HCT116 (cell line): ENCODE results near the gene MCFD2. TPM values are rescaled to one million over a fixed set of nuclear protein-coding genes. Genes with fewer than 3 reads are reported as not detected.
A peak's percentile ranks its signal among the peaks of the same experiment; 100 is the strongest.

Experiments used
- ATAC-seq: fragments of 200-7000 bp; cut with Tn5 transposase; 2 replicates; pipeline ENCODE4 v1.9.1; 2020; ENCODE audit warnings: mild to moderate bottlenecking, moderate library complexity
- BruUV-seq: library from RNA; stranded (reverse); fragments of 400-500 nt; replicated peaks from 2 replicates; lab custom pipeline; 2021; lab: Mats Ljungman, UMichigan
- CTCF ChIA-PET: fragments of 300-600 bp; sonication (Branson Sonifier 250); formaldehyde crosslinking; loops from one replicate; lab custom pipeline; 2021; ENCODE audit warnings: antibody characterized with exemption; lab: Charles Lee
- POLR2A ChIA-PET: fragments of 300-600, 350-600 bp; sonication (Branson Sonifier 250); formaldehyde crosslinking; loops from one replicate; lab custom pipeline; 2021; ENCODE audit warnings: antibody characterized with exemption; lab: Charles Lee
- RAD21 ChIA-PET, 2 experiments: fragments of 300-600 bp; sonication (Branson Sonifier 250); formaldehyde crosslinking; loops; one replicate each; lab custom pipeline; 2023; ENCODE audit warnings: low total read pairs in 2 of 2; ENCODE audit not compliant: uncharacterized antibody in 2 of 2, unreplicated experiment in 2 of 2, low non-redundant PET in 1 of 2; lab: Charles Lee
- DNase-seq: peaks from one replicate; pipeline ENCODE4 v3.0.0-alpha.2; 2010; ENCODE audit warnings: low read depth, low spot score
- H2AFZ ChIP-seq: fragments of 200-600 bp; shearing (Covaris generic), sonication (generic); 2 replicates; pipeline ENCODE4 v1.6.1; 2017; ENCODE audit warnings: low read depth, mixed run types, mixed read lengths, antibody characterized with exemption, low read length; ENCODE audit not compliant: poor library complexity, severe bottlenecking
- H3K27ac ChIP-seq: 2 replicates; pipeline ENCODE4 v1.5.1; 2012; ENCODE audit warnings: low read depth, low read length
- H3K27me3 ChIP-seq: fragments of 200-600 bp; sonication (generic); 2 replicates; pipeline ENCODE4 v1.6.1; 2016; ENCODE audit warnings: mixed run types, low read length, mixed read lengths; ENCODE audit not compliant: insufficient read depth
- H3K36me3 ChIP-seq, 2 experiments: fragments of 200-500 bp in 1 of 2; fragments of 200-600 bp in 1 of 2; sonication (Bioruptor generic) in 1 of 2; sonication (generic) in 1 of 2; 2 replicates each; pipeline versions ENCODE4 v1.5.1 to v1.6.1; 2014 to 2016; ENCODE audit warnings: low read length in 2 of 2, inconsistent platforms in 1 of 2, mixed read lengths in 1 of 2, mixed run types in 1 of 2; ENCODE audit not compliant: insufficient read depth in 2 of 2, control insufficient read depth in 1 of 2
- H3K4me1 ChIP-seq, 2 experiments: fragments of 200-600 bp in 1 of 2; sonication (generic) in 1 of 2; 2 replicates each; pipeline versions ENCODE4 v1.5.1 to v1.6.1; 2012 to 2017; ENCODE audit warnings: low read length in 2 of 2, inconsistent platforms in 1 of 2, mild to moderate bottlenecking in 1 of 2, mixed read lengths in 1 of 2, mixed run types in 1 of 2, moderate library complexity in 1 of 2; ENCODE audit not compliant: insufficient read depth in 2 of 2, control insufficient read depth in 1 of 2
- H3K4me2 ChIP-seq: fragments of 200-600 bp; sonication (generic); 2 replicates; pipeline ENCODE4 v1.6.1; 2017; ENCODE audit warnings: mixed run types, low read length, mixed read lengths
- H3K4me3 ChIP-seq, 2 experiments: fragments of 200-600 bp in 1 of 2; sonication (generic) in 1 of 2; replicated peaks in 1 of 2; 2 replicates each; pipeline ENCODE4 v1.5.1; 2011 to 2016; ENCODE audit warnings: low read length in 2 of 2, control low read depth in 1 of 2, low read depth in 1 of 2, mild to moderate bottlenecking in 1 of 2, mixed read lengths in 1 of 2, mixed run types in 1 of 2
- H3K79me2 ChIP-seq: fragments of 200-600 bp; sonication (generic); 2 replicates; pipeline ENCODE4 v1.6.1; 2017; ENCODE audit warnings: mild to moderate bottlenecking, mixed run types, low read length, moderate library complexity, mixed read lengths; ENCODE audit not compliant: insufficient read depth
- H3K9ac ChIP-seq: fragments of 200-600 bp; sonication (generic); 2 replicates; pipeline ENCODE4 v1.6.1; 2016; ENCODE audit warnings: low read length, mixed read lengths
- H3K9me2 ChIP-seq: fragments of 200-600 bp; sonication (generic), shearing (Covaris generic); 2 replicates; pipeline ENCODE4 v1.6.1; 2017; ENCODE audit warnings: mixed run types, mild to moderate bottlenecking, moderate library complexity; ENCODE audit not compliant: insufficient read depth
- H3K9me3 ChIP-seq, 2 experiments: fragments of 200-500 bp in 1 of 2; fragments of 200-600 bp in 1 of 2; sonication (Bioruptor generic) in 1 of 2; sonication (generic) in 1 of 2; 2 replicates each; pipeline ENCODE4 v1.6.1; 2014 to 2017; ENCODE audit warnings: low read length in 2 of 2, mixed read lengths in 2 of 2, inconsistent platforms in 1 of 2, low read depth in 1 of 2, mild to moderate bottlenecking in 1 of 2, mixed run types in 1 of 2, moderate library complexity in 1 of 2; ENCODE audit not compliant: control insufficient read depth in 1 of 2, insufficient read depth in 1 of 2
- H4K20me1 ChIP-seq: fragments of 200-600 bp; sonication (generic), shearing (Covaris generic); 2 replicates; pipeline ENCODE4 v1.6.1; 2017; ENCODE audit warnings: mixed run types, mild to moderate bottlenecking, moderate library complexity; ENCODE audit not compliant: insufficient read depth
- ELF1 ChIP-seq: IDR thresholded peaks from 2 replicates; pipeline ENCODE4 v1.6.1; 2012; ENCODE audit warnings: low read depth, borderline replicate concordance
- FOSL1 ChIP-seq: IDR thresholded peaks from 2 replicates; pipeline ENCODE4 v1.6.1; 2012; ENCODE audit warnings: low read depth
- JUND ChIP-seq: IDR thresholded peaks from 2 replicates; pipeline ENCODE4 v1.6.1; 2012
- RAD21 ChIP-seq: IDR thresholded peaks from 2 replicates; pipeline ENCODE4 v1.6.1; 2012; ENCODE audit warnings: low read depth, mild to moderate bottlenecking
- REST ChIP-seq: IDR thresholded peaks from 2 replicates; pipeline ENCODE4 v1.6.1; 2012; ENCODE audit warnings: low read depth
- SP1 ChIP-seq: IDR thresholded peaks from 2 replicates; pipeline ENCODE4 v1.6.1; 2012; ENCODE audit warnings: low read depth
- YY1 ChIP-seq: IDR thresholded peaks from 2 replicates; pipeline ENCODE4 v1.6.1; 2011; ENCODE audit warnings: low read length, low read depth, moderate library complexity, mild to moderate bottlenecking; ENCODE audit not compliant: insufficient replicate concordance; ENCODE audit errors: extremely low read depth
- ZBTB33 ChIP-seq: IDR thresholded peaks from 2 replicates; pipeline ENCODE4 v1.6.1; 2011; ENCODE audit warnings: mild to moderate bottlenecking, low read length, moderate library complexity; ENCODE audit not compliant: insufficient replicate concordance; ENCODE audit errors: extremely low read depth
- ZFX ChIP-seq: fragments of 450-650 bp; IDR thresholded peaks from 2 replicates; pipeline ENCODE4 v1.6.1; 2017
- intact Hi-C: fragments of 100-400 bp; cut with micrococcal nuclease; formaldehyde crosslinking; loops from 2 replicates; pipeline ENCODE4 v1.10.0; 2022
- total RNA-seq: library from RNA; stranded (reverse); gene quantifications from one replicate; pipeline ENCODE4 v1.2.1, GENCODE V29; 2021; ENCODE audit not compliant: unreplicated experiment
- TF ChIP-seq, protein P1 (sequence below): IDR thresholded peaks from 2 replicates; pipeline ENCODE4 v1.6.1; 2012

Gene MCFD2
- total RNA-seq, 1 experiment from 2014 or later = 73.9 TPM

GRCh38 chr2:46955764-46956163 lies 40.2 kb upstream of the MCFD2 start (continued):
- TF ChIP-seq ZBTB33 (no peak), FOSL1 (no peak)

DNA sequence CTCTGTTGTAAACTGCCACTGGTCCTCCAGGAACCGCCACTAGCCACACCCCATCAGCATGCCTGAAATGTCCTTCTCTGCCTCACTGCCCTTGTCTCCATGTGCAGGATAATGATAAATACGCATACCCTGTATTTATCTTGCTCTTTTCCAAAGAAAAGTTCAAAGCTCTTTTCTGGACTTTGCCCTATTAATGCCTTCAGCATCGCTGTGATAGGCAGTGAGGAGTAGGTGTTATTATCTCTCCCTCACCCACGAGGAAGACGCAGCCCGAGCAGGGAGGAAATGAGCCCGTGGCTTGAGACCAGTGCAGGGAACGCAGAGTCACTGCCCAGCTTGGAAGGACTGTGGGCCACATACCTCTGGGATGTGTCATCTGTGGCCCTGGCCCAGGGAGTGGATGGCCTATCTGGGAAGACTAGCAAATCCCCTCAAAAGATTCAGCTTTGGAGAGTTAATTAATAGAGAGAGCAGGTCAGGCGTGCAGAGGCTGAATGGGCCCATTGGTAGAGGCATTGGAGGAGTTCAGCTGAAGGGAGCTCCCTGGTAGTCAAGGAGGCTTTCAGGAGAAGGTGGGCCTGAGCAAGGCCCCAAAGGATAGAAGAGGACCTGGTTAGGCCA lies 39.5 kb upstream of the MCFD2 start:
- Histone ChIP-seq H3K9me2 (no peaks in the 10 kb centered on the region), H4K20me1 (no peaks in the 10 kb centered on the region), H3K79me2 (no peaks in the 10 kb centered on the region), H3K4me3 (peak overlapping the region in 1 of 2 experiments; percentile 23; a peak in 2 of 4 replicates), H3K4me2 (peak overlapping the region; percentile 73), H3K9ac (peak overlapping the region; percentile 45), H3K4me1 (peaks cover 24 to 25% of the 10 kb centered on the region in 2 experiments), H3K27me3 (no peaks in the 10 kb centered on the region), H2AFZ (no peak overlapping the region), H3K36me3 (peaks cover 2 to 8% of the 10 kb centered on the region in 2 experiments; a peak in 3 of 4 replicates), H3K9me3 (no peaks in the 10 kb centered on the region), H3K27ac (peak overlapping the region; percentile 81)
- BruUV-seq = no TSS peak
- CTCF ChIA-PET = no interaction called here
- RAD21 ChIA-PET = no interaction called here
- no peak for DNase-seq
- peak; percentile 95 for ATAC-seq
- POLR2A ChIA-PET = no interaction called here
- intact Hi-C loops = no loop called here
- peak; percentile 39 for TF ChIP-seq SP1
- peak; percentile 71 for TF ChIP-seq JUND
- TF ChIP-seq FOSL1 = peak; percentile 71
- TF ChIP-seq, protein P1, sequence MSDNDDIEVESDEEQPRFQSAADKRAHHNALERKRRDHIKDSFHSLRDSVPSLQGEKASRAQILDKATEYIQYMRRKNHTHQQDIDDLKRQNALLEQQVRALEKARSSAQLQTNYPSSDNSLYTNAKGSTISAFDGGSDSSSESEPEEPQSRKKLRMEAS = peak; percentile 41; the same call in 1 of the 2 replicates
- no peak for TF ChIP-seq ELF1
- no peak for TF ChIP-seq REST
- TF ChIP-seq YY1 = no peak
- TF ChIP-seq ZFX = 0 out of 2 replicates have a peak, but pooled peaks have one; percentile 19
- no peak for TF ChIP-seq RAD21
